PC-9 (cell line): Measurements from ENCODE around the gene SLC44A1. TPM values are rescaled to one million over a fixed set of nuclear protein-coding genes. Genes with fewer than 3 reads are reported as not detected.

Experiments
- BruUV-seq: library from RNA; stranded (reverse); fragments of 400-500 nt; replicated peaks from 2 replicates; lab custom pipeline; 2021; lab: Mats Ljungman, UMichigan
- CTCF ChIA-PET: fragments of 300-600 bp; sonication (Branson Sonifier 250); formaldehyde crosslinking; loops from one replicate; lab custom pipeline; 2022; ENCODE audit warnings: antibody characterized with exemption; lab: Charles Lee
- POLR2A ChIA-PET: fragments of 300-600 bp; sonication (Branson Sonifier 250); formaldehyde crosslinking; loops from one replicate; lab custom pipeline; 2022; ENCODE audit warnings: antibody characterized with exemption; ENCODE audit not compliant: unreplicated experiment; lab: Charles Lee
- DNase-seq, 2 experiments: peaks; one replicate each; pipeline versions ENCODE4 v3.0.0 to v3.0.0-alpha.2; 2015 to 2022; ENCODE audit warnings: mixed read lengths in 1 of 2
- H2AFZ ChIP-seq: fragments of 200-600 bp; sonication (generic); 2 replicates; pipeline ENCODE4 v1.8.1; 2017; ENCODE audit warnings: antibody characterized with exemption
- H3F3A ChIP-seq: fragments of 200-600 bp; sonication (generic); 2 replicates; pipeline ENCODE4 v1.8.1; 2017; ENCODE audit warnings: antibody characterized with exemption, mild to moderate bottlenecking, low read depth; ENCODE audit not compliant: insufficient read depth
- H3K27ac ChIP-seq: fragments of 200-600 bp; sonication (generic); 2 replicates; pipeline ENCODE4 v1.6.1; 2016; ENCODE audit warnings: mixed run types
- H3K27me3 ChIP-seq: fragments of 200-600 bp; sonication (generic); 2 replicates; pipeline ENCODE4 v1.6.1; 2016; ENCODE audit warnings: low read depth, mixed run types; ENCODE audit not compliant: insufficient read depth
- H3K36me3 ChIP-seq: fragments of 200-600 bp; sonication (generic); 2 replicates; pipeline ENCODE4 v1.6.1; 2016; ENCODE audit warnings: low read depth, mixed run types
- H3K4me1 ChIP-seq: fragments of 200-600 bp; sonication (generic); replicated peaks from 2 replicates; pipeline ENCODE4 v1.6.1; 2016; ENCODE audit warnings: mixed run types; ENCODE audit not compliant: insufficient read depth
- H3K4me2 ChIP-seq: fragments of 200-600 bp; sonication (generic); 2 replicates; pipeline ENCODE4 v1.6.1; 2017; ENCODE audit warnings: mixed run types
- H3K4me3 ChIP-seq: fragments of 200-600 bp; sonication (generic); 2 replicates; pipeline ENCODE4 v1.6.1; 2016; ENCODE audit warnings: mixed run types
- H3K79me2 ChIP-seq: fragments of 200-600 bp; sonication (generic); 2 replicates; pipeline ENCODE4 v1.6.1; 2017; ENCODE audit warnings: low read depth, mixed run types
- H3K9me2 ChIP-seq: fragments of 200-600 bp; sonication (generic); 2 replicates; pipeline ENCODE4 v1.8.1; 2017; ENCODE audit warnings: mild to moderate bottlenecking; ENCODE audit not compliant: insufficient read depth
- H3K9me3 ChIP-seq: fragments of 200-600 bp; sonication (generic); 2 replicates; pipeline ENCODE4 v1.8.1; 2016; ENCODE audit warnings: low read depth; ENCODE audit not compliant: insufficient read depth
- H4K20me1 ChIP-seq: fragments of 200-600 bp; sonication (generic); 2 replicates; pipeline ENCODE4 v1.8.1; 2017; ENCODE audit not compliant: insufficient read depth
- EZH2 ChIP-seq: fragments of 200-600 bp; sonication (generic); IDR thresholded peaks from 2 replicates; pipeline ENCODE4 v1.8.0; 2017; ENCODE audit warnings: antibody characterized with exemption, low read depth
- intact Hi-C: fragments of 100-400 bp; cut with micrococcal nuclease; formaldehyde crosslinking; loops from one replicate; pipeline ENCODE4 v1.10.0; 2022; ENCODE audit not compliant: unreplicated experiment
- total RNA-seq: library from RNA; stranded (reverse); gene quantifications from 2 replicates; pipeline ENCODE4 v1.2.3, GENCODE V29; 2021
- TF ChIP-seq, protein P1 (sequence below): fragments of 200-600 bp; sonication (generic); conservative IDR thresholded peaks from 2 replicates; pipeline ENCODE4 v1.6.1; 2017; ENCODE audit warnings: mixed run types, antibody characterized with exemption, mild to moderate bottlenecking, moderate library complexity

The SLC44A1 gene
- total RNA-seq, 1 experiment from 2014 or later: 95.2 TPM

DNA sequence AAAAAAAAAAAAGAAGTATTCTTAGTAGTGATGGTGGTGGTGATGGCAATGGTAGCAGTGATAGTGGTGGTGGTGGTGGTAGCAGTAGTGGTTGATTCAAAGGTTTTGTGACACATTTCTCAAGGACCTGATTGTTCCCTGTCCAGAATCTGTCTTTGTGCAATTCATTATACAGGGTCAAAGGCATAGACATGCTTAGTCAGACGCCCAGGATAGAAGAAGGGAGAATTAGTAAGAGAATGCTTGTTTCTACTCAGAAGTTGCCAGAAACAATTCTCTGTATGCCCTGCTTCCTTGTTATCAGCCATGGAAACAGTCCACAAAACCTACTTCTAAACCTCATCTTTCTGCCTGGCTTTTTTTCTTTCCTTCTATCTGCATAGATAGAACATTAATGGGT is 89.4 kb downstream of the SLC44A1 start:
- no peak overlapping the region for H3K4me2 ChIP-seq
- intact Hi-C loops: no loop called here

DNA sequence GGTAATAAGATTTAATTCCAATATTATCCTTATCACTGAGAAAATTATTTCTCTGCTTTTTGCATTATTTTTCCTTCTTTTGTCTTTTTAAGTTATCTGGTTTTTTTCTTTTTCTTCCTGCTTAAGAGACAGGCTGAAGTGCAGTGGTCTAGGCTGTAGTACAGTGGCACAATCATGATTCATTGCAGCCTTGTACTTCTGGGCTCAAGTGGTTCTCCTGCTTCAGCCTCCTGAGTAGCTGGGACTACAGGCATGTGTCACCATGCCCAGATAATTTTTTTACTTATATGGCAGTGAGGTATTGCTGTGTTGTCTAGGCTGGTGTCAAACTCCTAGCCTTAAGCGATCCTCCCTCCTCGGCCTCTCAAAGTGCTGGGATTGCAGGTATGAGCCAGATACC is 93.9 kb downstream of the SLC44A1 start:
- H3K4me2 ChIP-seq: no peak overlapping the region
- H3K9me3 ChIP-seq: no peaks in the 10 kb centered on the region
- H4K20me1 ChIP-seq: no peaks in the 10 kb centered on the region; the same call in 1 of the 2 replicates
- intact Hi-C loops: no loop called here
- H3K4me1 ChIP-seq: no peaks in the 10 kb centered on the region
- no peak overlapping the region for H3K27ac ChIP-seq
- H3F3A ChIP-seq: no peaks in the 10 kb centered on the region; the same call in 1 of the 2 replicates
- H3K4me3 ChIP-seq: no peak overlapping the region
- H3K79me2 ChIP-seq: no peaks in the 10 kb centered on the region
- DNase-seq: no peak
- ChIA-PET CTCF (no interaction called here), POLR2A (no interaction called here)
- H2AFZ ChIP-seq: no peak overlapping the region
- BruUV-seq: no TSS peak
- H3K9me2 ChIP-seq: no peaks in the 10 kb centered on the region
- no peaks in the 10 kb centered on the region for H3K27me3 ChIP-seq
- no peak for TF ChIP-seq EZH2
- TF ChIP-seq, protein P1, sequence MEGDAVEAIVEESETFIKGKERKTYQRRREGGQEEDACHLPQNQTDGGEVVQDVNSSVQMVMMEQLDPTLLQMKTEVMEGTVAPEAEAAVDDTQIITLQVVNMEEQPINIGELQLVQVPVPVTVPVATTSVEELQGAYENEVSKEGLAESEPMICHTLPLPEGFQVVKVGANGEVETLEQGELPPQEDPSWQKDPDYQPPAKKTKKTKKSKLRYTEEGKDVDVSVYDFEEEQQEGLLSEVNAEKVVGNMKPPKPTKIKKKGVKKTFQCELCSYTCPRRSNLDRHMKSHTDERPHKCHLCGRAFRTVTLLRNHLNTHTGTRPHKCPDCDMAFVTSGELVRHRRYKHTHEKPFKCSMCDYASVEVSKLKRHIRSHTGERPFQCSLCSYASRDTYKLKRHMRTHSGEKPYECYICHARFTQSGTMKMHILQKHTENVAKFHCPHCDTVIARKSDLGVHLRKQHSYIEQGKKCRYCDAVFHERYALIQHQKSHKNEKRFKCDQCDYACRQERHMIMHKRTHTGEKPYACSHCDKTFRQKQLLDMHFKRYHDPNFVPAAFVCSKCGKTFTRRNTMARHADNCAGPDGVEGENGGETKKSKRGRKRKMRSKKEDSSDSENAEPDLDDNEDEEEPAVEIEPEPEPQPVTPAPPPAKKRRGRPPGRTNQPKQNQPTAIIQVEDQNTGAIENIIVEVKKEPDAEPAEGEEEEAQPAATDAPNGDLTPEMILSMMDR: no peak
- H3K36me3 ChIP-seq: no peaks in the 10 kb centered on the region

More for the DNA sequence above, 89.4 kb downstream of the SLC44A1 start:
- no peak overlapping the region for H3K4me3 ChIP-seq
- no peak overlapping the region for H3K27ac ChIP-seq
- BruUV-seq: no TSS peak
- H3K27me3 ChIP-seq: no peaks in the 10 kb centered on the region
- no peaks in the 10 kb centered on the region for H3F3A ChIP-seq
- H3K9me2 ChIP-seq: no peaks in the 10 kb centered on the region
- no peaks in the 10 kb centered on the region for H3K4me1 ChIP-seq
- H3K9me3 ChIP-seq: no peaks in the 10 kb centered on the region
- no peaks in the 10 kb centered on the region for H3K36me3 ChIP-seq
- CTCF ChIA-PET: no interaction called here
- H3K79me2 ChIP-seq: no peaks in the 10 kb centered on the region
- DNase-seq: no peak
- POLR2A ChIA-PET: no interaction called here
- TF ChIP-seq EZH2: no peak
- peaks cover 3% of the 10 kb centered on the region; the same call in 1 of the 2 replicates for H4K20me1 ChIP-seq
- H2AFZ ChIP-seq: no peak overlapping the region

DNA sequence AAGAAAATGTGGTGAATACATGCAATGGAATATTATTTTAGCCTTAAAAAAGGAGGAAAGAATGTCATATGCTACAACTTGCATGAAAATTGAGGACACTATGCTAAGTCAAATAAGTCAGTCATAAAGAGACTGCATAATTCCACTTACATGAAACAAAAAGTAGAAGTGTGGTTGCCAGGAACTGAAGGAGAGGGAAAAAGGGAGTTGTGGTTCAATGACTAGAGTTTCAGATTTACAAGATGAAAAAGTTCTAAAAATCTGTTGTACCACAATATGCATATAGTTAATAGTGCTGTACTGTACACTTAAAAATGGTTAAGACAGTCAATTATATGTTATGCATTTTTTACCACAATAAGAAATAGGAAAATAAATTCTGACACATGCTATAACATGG is 95.4 kb downstream of the SLC44A1 start:
- CTCF ChIA-PET: no interaction called here

More for the DNA sequence above, 95.4 kb downstream of the SLC44A1 start:
- no peak for TF ChIP-seq EZH2
- TF ChIP-seq, protein P1: no peak
- no TSS peak for BruUV-seq
- no peaks in the 10 kb centered on the region for H4K20me1 ChIP-seq
- no peak overlapping the region for H2AFZ ChIP-seq
- H3K9me3 ChIP-seq: no peaks in the 10 kb centered on the region
- H3K36me3 ChIP-seq: no peaks in the 10 kb centered on the region
- no peak overlapping the region for H3K4me2 ChIP-seq
- intact Hi-C loops: no loop called here
- no peak for DNase-seq
- no peaks in the 10 kb centered on the region for H3K9me2 ChIP-seq
- no peak overlapping the region for H3K4me3 ChIP-seq
- no peak overlapping the region for H3K27ac ChIP-seq
- POLR2A ChIA-PET: no interaction called here
- no peaks in the 10 kb centered on the region for H3K27me3 ChIP-seq
- no peaks in the 10 kb centered on the region for H3K4me1 ChIP-seq
- H3K79me2 ChIP-seq: no peaks in the 10 kb centered on the region
- H3F3A ChIP-seq: no peaks in the 10 kb centered on the region; the same call in 1 of the 2 replicates
